BLaER1 treated with 17β-estradiol and CSF1 and Interleukin-3, amounts not matched to agents 10 nM and 100 nM (cell line): ENCODE results near the gene PPP1R9A.

Experiments used
- H3K27ac ChIP-seq, 11 experiments: shearing (Covaris generic); formaldehyde crosslinking; 2 replicates each; pipeline ENCODE4 v1.8.1; 2022
- H3K27me3 ChIP-seq, 11 experiments: shearing (Covaris generic); formaldehyde crosslinking; 2 replicates each; pipeline ENCODE4 v1.8.1; 2022
- H3K36me3 ChIP-seq, 11 experiments: shearing (Covaris generic); formaldehyde crosslinking; 2 replicates each; pipeline ENCODE4 v1.8.1; 2022
- H3K4me1 ChIP-seq, 10 experiments: shearing (Covaris generic); formaldehyde crosslinking; 2 replicates each; pipeline ENCODE4 v1.8.1; 2022
- H3K4me2 ChIP-seq, 11 experiments: shearing (Covaris generic); formaldehyde crosslinking; 2 replicates each; pipeline ENCODE4 v1.8.1; 2022
- H3K4me3 ChIP-seq, 10 experiments: shearing (Covaris generic); formaldehyde crosslinking; 2 replicates each; pipeline ENCODE4 v1.8.1; 2022
- H3K9ac ChIP-seq, 11 experiments: shearing (Covaris generic); formaldehyde crosslinking; 2 replicates each; pipeline ENCODE4 v1.8.1; 2022
- H3K9me3 ChIP-seq, 11 experiments: shearing (Covaris generic); formaldehyde crosslinking; replicated peaks in 1 of 11; 2 replicates each; pipeline ENCODE4 v1.8.1; 2022
- H4K20me1 ChIP-seq, 11 experiments: shearing (Covaris generic); formaldehyde crosslinking; 2 replicates each; pipeline ENCODE4 v1.8.1; 2022
- Cebpa-rat ChIP-seq, 11 experiments: shearing (Covaris generic); IDR thresholded peaks; 2 replicates each; pipeline ENCODE4 v1.8.1; 2022

PPP1R9A gene

DNA sequence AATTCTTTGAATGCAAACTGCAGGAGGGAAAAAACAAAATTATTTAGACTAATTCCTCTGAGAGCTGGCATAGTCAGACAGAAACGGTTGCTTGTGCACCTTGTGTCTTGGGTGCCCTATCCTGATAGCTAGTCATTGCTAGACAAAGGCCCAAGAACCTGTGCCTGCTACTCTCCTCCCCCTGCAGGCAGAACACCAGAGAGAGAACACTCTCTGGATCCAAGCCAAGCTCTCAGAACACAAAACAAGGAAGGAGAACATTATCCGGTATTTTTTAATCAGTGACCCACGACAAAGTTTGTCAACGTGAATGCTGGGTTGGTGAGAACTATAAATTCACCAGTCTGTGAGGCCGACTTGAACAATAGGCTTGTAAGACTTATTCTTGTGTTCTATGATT lies 18.8 kb upstream of the PPP1R9A start:
- Histone ChIP-seq H3K4me2 (no peak overlapping the region), H3K36me3 (no peaks in the 10 kb centered on the region), H3K4me1 (no peaks in the 10 kb centered on the region; a peak in 1 of 20 replicates), H3K27me3 (no peaks in the 10 kb centered on the region), H3K4me3 (no peak overlapping the region), H3K9ac (no peak overlapping the region), H4K20me1 (no peaks in the 10 kb centered on the region), H3K9me3 (no peaks in the 10 kb centered on the region), H3K27ac (no peak overlapping the region)
- TF ChIP-seq Cebpa-rat (IDR thresholded peaks at IDR 0.05): no peak

DNA sequence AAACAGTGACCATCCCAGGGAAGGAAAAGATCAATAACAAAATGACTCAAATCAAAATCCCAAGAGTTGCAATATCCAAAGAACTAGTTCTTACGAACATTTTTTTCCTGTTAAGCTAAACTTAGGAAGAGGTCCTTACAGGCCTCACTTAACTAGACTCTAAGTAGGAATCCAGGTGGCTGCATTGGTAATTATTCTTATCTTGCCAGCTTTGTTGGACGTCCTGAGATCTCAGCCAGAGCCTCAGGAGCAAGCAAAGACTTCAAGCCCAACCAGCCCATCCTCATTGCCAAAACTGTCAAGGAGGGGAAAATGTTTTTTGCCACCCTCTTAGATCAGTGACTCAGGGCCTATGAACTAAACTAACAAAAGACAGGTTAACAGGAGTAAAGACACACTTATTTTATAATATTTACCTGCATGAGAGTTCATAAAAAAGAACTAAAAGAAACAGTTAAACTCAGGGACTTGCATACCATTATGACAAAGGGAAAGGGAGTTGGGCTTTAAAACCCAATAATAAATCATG lies 18.3 kb upstream of the PPP1R9A start:
- Histone ChIP-seq H3K4me3 (no peak overlapping the region), H3K27me3 (no peaks in the 10 kb centered on the region), H3K9me3 (no peaks in the 10 kb centered on the region), H3K27ac (no peak overlapping the region), H3K4me2 (no peak overlapping the region), H3K9ac (no peak overlapping the region), H3K4me1 (no peaks in the 10 kb centered on the region; a peak in 1 of 20 replicates), H3K36me3 (no peaks in the 10 kb centered on the region), H4K20me1 (no peaks in the 10 kb centered on the region)
- no peak for TF ChIP-seq Cebpa-rat (IDR thresholded peaks at IDR 0.05)

DNA sequence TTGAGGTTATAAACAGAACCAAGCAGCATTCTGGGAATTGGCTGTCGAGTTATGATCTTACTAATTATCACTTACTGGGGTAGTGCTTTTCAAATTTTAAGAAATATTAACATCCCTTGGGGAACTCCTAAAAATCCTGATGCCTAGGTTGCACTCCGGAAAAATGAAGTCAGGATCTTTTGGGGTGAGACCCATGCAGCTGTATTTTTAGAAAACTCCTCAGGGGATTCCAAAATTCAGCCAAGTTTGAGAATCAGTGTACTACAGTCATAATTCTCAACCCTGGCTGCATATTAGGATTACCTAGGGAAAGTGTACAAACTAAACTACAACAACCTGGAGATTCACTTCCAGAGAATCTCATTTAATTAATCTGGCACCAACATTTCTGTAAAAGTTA lies 17.2 kb upstream of the PPP1R9A start:
- H3K27ac ChIP-seq: no peak overlapping the region
- no peak overlapping the region for H3K4me2 ChIP-seq

DNA sequence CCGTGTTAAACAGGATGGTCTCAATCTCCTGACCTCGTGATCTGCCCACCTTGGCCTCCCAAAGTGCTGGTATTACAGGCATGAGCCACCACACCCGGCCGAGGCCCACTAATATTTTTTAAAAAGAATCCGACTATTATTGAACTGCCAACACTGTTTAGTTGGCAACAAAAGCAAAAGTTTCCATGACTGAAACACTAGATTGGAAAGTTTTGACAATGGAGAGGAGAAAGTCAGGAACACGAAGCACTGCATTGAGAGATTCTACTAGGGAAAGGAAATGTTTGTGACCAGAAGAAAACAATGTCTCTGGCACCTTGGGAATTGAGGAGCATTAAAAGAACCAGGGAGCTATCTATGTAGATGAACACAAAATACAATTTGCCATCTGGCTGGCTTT lies 13.7 kb upstream of the PPP1R9A start:
- Histone ChIP-seq H4K20me1 (no peaks in the 10 kb centered on the region), H3K27me3 (no peaks in the 10 kb centered on the region), H3K4me3 (no peak overlapping the region), H3K4me1 (no peaks in the 10 kb centered on the region; a peak in 1 of 20 replicates), H3K27ac (no peak overlapping the region), H3K4me2 (no peak overlapping the region), H3K36me3 (no peaks in the 10 kb centered on the region), H3K9ac (no peak overlapping the region), H3K9me3 (no peaks in the 10 kb centered on the region)
- no peak for TF ChIP-seq Cebpa-rat (IDR thresholded peaks at IDR 0.05)

More for the DNA sequence above, 17.2 kb upstream of the PPP1R9A start:
- Histone ChIP-seq H3K4me3 (no peak overlapping the region), H3K27me3 (no peaks in the 10 kb centered on the region), H3K4me1 (no peaks in the 10 kb centered on the region; a peak in 1 of 20 replicates), H3K36me3 (no peaks in the 10 kb centered on the region), H3K9me3 (no peaks in the 10 kb centered on the region), H3K9ac (no peak overlapping the region), H4K20me1 (no peaks in the 10 kb centered on the region)
- TF ChIP-seq Cebpa-rat (IDR thresholded peaks at IDR 0.05): no peak

DNA sequence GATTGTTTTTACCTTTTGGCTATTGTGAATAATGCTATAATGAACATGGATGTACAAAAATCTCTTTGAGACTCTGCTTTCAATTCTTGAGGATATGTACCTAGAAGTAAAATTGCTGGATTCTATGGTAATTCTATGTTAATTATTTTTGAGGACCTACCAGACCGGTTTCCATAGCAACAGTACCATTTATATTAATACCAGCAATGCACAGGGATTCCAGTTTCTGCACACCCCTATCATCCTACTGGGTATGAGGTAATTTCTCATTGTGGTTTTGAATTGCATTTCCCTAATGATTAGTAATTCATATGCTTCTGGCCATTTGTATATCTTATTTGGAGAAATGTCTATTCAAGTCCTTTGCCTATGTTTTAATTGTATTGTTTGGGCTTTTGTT lies 9.9 kb upstream of the PPP1R9A start:
- Histone ChIP-seq H3K9ac (no peak overlapping the region), H3K27ac (no peak overlapping the region), H3K4me2 (no peak overlapping the region), H3K4me1 (no peaks in the 10 kb centered on the region), H4K20me1 (no peaks in the 10 kb centered on the region), H3K4me3 (no peak overlapping the region), H3K9me3 (no peaks in the 10 kb centered on the region), H3K27me3 (no peaks in the 10 kb centered on the region), H3K36me3 (no peaks in the 10 kb centered on the region)
- TF ChIP-seq Cebpa-rat (IDR thresholded peaks at IDR 0.05): no peak

DNA sequence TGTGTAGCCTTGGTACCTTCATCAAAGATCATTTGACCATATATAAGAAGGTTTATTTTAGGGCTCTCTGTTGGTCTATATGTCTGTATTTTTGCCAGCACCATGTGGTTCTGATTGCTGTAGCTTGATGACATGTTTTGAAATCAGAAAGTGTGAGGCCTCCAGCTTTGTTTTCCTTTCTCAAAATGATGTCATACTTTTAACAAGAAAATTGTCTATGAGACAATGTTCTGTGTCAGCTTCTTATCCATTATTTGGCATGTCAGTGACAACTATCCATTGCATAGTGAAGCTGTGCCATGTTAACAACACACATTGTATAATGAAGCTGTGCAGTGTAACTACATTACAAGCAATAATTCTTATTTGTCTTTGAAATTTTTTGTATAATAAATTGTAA lies 9.1 kb upstream of the PPP1R9A start:
- H3K36me3 ChIP-seq: no peaks in the 10 kb centered on the region
- H3K4me2 ChIP-seq: no peak overlapping the region
- TF ChIP-seq Cebpa-rat (IDR thresholded peaks at IDR 0.05): no peak
- H4K20me1 ChIP-seq: no peaks in the 10 kb centered on the region
- H3K9ac ChIP-seq: no peak overlapping the region
- no peaks in the 10 kb centered on the region for H3K27me3 ChIP-seq
- no peaks in the 10 kb centered on the region for H3K9me3 ChIP-seq
- no peak overlapping the region for H3K27ac ChIP-seq
- no peak overlapping the region for H3K4me3 ChIP-seq
- H3K4me1 ChIP-seq: no peaks in the 10 kb centered on the region

DNA sequence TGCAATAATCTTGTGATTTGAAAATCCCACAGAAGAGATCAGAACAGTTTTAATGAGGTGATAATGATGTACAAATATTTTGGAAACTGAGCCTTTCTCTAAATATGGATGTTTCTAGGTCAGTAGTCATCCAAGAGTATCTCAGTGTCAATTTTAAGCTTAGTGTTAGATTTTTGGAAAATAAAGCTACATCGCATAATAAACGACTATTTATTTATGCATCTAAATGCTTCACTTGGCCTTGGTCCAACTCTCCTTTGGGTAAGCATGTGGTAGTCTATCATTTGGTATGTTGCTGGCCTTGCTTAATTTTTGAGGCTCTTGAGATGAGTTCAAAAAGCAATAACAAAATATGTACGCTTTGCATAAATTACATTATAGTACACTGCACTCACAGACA lies 5.4 kb upstream of the PPP1R9A start:
- no peak overlapping the region for H3K27ac ChIP-seq
- no peak overlapping the region for H3K4me2 ChIP-seq
- H3K4me1 ChIP-seq: no peaks in the 10 kb centered on the region
- H3K27me3 ChIP-seq: no peaks in the 10 kb centered on the region
- no peak for TF ChIP-seq Cebpa-rat (IDR thresholded peaks at IDR 0.05)
- no peaks in the 10 kb centered on the region for H3K9me3 ChIP-seq
- no peak overlapping the region for H3K9ac ChIP-seq
- no peaks in the 10 kb centered on the region for H3K36me3 ChIP-seq
- H3K4me3 ChIP-seq: no peak overlapping the region
- no peaks in the 10 kb centered on the region for H4K20me1 ChIP-seq

DNA sequence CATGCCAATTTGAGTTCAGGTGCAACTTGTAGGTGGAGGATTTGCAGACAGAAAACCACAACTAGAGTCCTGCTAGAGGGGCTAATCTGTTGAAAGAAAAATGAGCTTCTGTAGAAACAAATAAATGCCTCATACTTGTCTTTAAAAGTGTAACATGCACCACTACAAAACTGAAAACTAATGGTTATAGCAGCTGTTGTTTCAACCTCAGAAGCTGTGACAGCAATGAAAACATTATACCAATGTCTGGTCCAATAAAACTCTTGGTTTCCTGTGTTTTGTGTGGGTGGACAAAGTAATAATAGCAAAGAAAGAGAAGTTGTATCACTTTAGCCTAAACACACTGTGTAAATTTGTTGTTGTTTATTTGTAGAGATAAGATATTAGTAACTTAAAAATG lies 3.4 kb upstream of the PPP1R9A start:
- H3K4me2 ChIP-seq: no peak overlapping the region
- peaks cover 5 to 14% (median 11%) of the 10 kb centered on the region in 11 experiments; a peak in 15 of 22 replicates for H3K9me3 ChIP-seq
- no peaks in the 10 kb centered on the region for H3K4me1 ChIP-seq
- H4K20me1 ChIP-seq: no peaks in the 10 kb centered on the region
- no peak overlapping the region for H3K27ac ChIP-seq
- H3K4me3 ChIP-seq: no peak overlapping the region
- TF ChIP-seq Cebpa-rat (IDR thresholded peaks at IDR 0.05): no peak
- no peaks in the 10 kb centered on the region for H3K36me3 ChIP-seq
- H3K9ac ChIP-seq: no peak overlapping the region
- H3K27me3 ChIP-seq: no peaks in the 10 kb centered on the region

DNA sequence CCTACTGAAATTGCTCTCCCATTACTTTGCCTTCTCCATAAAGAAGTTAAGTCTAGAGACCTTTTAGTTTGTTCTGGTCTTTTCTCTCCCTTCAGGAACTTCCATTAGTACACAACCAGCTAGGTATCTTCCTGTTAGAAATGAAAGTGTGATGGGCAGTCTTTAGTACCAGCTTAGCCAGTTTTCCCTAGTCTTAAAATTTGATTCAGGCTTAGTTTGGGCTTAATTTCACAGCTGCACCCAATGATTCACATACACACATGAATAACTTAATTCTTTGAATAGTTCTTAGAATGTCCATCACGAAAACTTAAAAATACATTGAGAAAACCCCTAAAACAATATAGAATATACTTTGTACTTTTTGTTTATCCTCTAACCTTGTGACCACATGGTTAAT lies 2.4 kb upstream of the PPP1R9A start:
- H3K36me3 ChIP-seq: no peaks in the 10 kb centered on the region
- no peak overlapping the region for H3K27ac ChIP-seq
- H3K9ac ChIP-seq: no peak overlapping the region
- no peak for TF ChIP-seq Cebpa-rat (IDR thresholded peaks at IDR 0.05)
- no peaks in the 10 kb centered on the region for H4K20me1 ChIP-seq
- H3K4me1 ChIP-seq: no peaks in the 10 kb centered on the region
- H3K27me3 ChIP-seq: no peaks in the 10 kb centered on the region
- no peak overlapping the region for H3K4me2 ChIP-seq
- no peak overlapping the region for H3K4me3 ChIP-seq
- peaks cover 5 to 14% (median 11%) of the 10 kb centered on the region in 11 experiments; a peak in 15 of 22 replicates for H3K9me3 ChIP-seq

DNA sequence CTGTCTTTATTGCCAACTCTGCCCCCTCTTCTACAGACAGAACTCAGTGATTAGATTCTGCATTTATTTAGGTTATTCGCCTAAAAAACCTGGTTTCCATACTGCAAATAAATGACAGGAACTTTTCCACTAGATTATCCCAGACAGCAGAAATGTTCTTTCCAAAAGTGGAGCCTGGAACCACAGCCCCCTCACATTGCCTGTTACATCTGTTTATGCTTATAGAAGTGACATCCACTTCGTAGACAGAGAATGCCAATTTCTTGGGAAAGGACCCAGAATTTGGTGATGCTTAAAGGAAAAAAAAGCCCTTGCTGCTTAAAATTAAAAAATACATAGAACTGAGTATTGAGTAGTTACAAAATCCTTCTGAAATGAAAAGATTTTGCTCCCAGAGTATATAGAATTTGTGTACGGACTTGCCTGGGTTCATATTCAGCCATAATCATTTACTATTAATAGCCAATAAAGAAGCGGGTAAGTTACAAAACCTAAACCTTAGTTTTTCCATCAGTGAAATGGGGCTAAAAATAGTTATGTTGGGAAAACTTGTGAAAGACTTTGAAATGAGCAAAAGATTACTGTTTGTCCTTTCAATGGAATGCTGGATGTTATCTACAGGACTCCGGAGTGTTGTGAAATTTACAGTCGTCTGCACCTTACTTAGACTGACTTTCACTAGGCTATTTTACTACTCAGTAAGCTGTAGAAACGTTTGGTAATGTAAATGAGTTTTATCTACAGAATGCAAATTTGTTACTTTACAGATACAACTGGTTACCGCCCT lies 1.1 kb upstream of the PPP1R9A start:
- Histone ChIP-seq H3K4me3 (no peak overlapping the region), H4K20me1 (no peaks in the 10 kb centered on the region), H3K27me3 (no peaks in the 10 kb centered on the region), H3K4me2 (no peak overlapping the region), H3K36me3 (no peaks in the 10 kb centered on the region), H3K4me1 (no peaks in the 10 kb centered on the region), H3K27ac (no peak overlapping the region), H3K9me3 (peaks cover 5 to 14% (median 11%) of the 10 kb centered on the region in 11 experiments; a peak in 15 of 22 replicates), H3K9ac (no peak overlapping the region)
- TF ChIP-seq Cebpa-rat (IDR thresholded peaks at IDR 0.05): no peak
